KMS-11 (cell line): ENCODE results near the gene FCGBP.

Experiments
- H2AFZ ChIP-seq: fragments of 200-600 bp; sonication (generic); 2 replicates; pipeline ENCODE4 v1.6.1; 2016; ENCODE audit warnings: antibody characterized with exemption, mixed run types, low read depth
- H3K27ac ChIP-seq: fragments of 200-600 bp; sonication (generic); 2 replicates; pipeline ENCODE4 v1.6.1; 2016; ENCODE audit warnings: mild to moderate bottlenecking, mixed run types
- H3K27me3 ChIP-seq: fragments of 200-600 bp; sonication (generic); 2 replicates; pipeline ENCODE4 v1.6.1; 2017; ENCODE audit warnings: mild to moderate bottlenecking, low read depth, mixed run types, moderate library complexity; ENCODE audit not compliant: insufficient read depth
- H3K36me3 ChIP-seq: fragments of 200-600 bp; sonication (generic); 2 replicates; pipeline ENCODE4 v1.6.1; 2017; ENCODE audit warnings: mild to moderate bottlenecking, mixed run types; ENCODE audit not compliant: insufficient read depth
- H3K4me1 ChIP-seq: fragments of 200-600 bp; sonication (generic); 2 replicates; pipeline ENCODE4 v1.6.1; 2016; ENCODE audit warnings: mild to moderate bottlenecking, low read depth, mixed run types; ENCODE audit not compliant: poor library complexity, severe bottlenecking
- H3K4me2 ChIP-seq: fragments of 200-600 bp; sonication (generic); 2 replicates; pipeline ENCODE4 v1.7.0; 2016; ENCODE audit warnings: mild to moderate bottlenecking, mixed run types
- H3K4me3 ChIP-seq: fragments of 200-600 bp; sonication (generic); IDR thresholded peaks from 2 replicates; pipeline ENCODE4 v1.6.1; 2017; ENCODE audit warnings: low read depth, low read length, mixed read lengths; ENCODE audit not compliant: insufficient read depth
- H3K79me2 ChIP-seq: fragments of 200-600 bp; sonication (generic); 2 replicates; pipeline ENCODE4 v1.6.1; 2016; ENCODE audit warnings: low read depth, mixed run types; ENCODE audit not compliant: insufficient read depth
- H3K9ac ChIP-seq: fragments of 200-600 bp; sonication (generic); 2 replicates; pipeline ENCODE4 v1.6.1; 2016; ENCODE audit warnings: mild to moderate bottlenecking, mixed run types
- H4K20me1 ChIP-seq: fragments of 200-600 bp; sonication (generic); 2 replicates; pipeline ENCODE4 v1.6.1; 2016; ENCODE audit warnings: mild to moderate bottlenecking, mixed run types; ENCODE audit not compliant: insufficient read depth
- TF ChIP-seq, protein P1 (sequence below): fragments of 200-600 bp; sonication (generic); conservative IDR thresholded peaks from 2 replicates; pipeline ENCODE4 v1.6.1; 2017; ENCODE audit warnings: low read depth, mild to moderate bottlenecking, antibody characterized with exemption, low read length, moderate library complexity, mixed read lengths

FCGBP gene

DNA sequence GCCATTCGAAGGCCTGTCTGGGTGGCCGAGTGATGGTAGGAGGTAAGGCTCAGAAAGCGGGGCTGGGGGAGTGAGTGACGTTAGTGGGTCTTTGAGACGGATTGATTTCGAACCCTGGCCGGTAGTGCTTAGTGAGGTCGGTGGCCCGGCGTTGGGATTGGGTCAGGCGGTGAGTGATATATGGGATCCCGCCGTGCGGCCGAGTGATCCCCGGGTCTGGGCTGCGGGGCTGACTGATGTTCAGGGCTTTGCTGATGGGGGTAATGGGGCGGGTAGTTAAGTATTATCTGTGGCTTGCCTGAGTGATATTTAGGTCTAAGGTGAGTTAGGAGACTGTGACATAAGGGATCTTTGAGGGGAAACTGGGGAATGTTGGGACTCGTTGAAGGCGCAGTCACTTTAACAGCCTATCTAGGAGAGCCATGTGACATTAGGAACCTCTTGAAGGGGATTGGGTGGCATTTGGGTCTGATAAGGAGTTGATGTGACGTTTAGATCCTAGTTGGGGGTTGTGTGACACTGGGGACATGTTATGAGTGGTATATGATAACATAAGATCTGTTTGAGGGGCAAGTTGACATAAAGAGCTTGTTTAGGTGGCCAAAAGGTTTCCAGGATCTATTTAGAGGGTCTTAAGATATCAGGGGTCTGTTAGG lies 37.1 kb upstream of the FCGBP start:
- H3K36me3 ChIP-seq = peaks cover 7% of the 10 kb centered on the region; the same call in 1 of the 2 replicates
- peak overlapping the region; percentile 82; the same call in 1 of the 2 replicates for H3K27ac ChIP-seq
- H3K4me2 ChIP-seq = peak overlapping the region; percentile 97
- peaks cover 19% of the 10 kb centered on the region for H3K4me1 ChIP-seq
- TF ChIP-seq, protein P1, sequence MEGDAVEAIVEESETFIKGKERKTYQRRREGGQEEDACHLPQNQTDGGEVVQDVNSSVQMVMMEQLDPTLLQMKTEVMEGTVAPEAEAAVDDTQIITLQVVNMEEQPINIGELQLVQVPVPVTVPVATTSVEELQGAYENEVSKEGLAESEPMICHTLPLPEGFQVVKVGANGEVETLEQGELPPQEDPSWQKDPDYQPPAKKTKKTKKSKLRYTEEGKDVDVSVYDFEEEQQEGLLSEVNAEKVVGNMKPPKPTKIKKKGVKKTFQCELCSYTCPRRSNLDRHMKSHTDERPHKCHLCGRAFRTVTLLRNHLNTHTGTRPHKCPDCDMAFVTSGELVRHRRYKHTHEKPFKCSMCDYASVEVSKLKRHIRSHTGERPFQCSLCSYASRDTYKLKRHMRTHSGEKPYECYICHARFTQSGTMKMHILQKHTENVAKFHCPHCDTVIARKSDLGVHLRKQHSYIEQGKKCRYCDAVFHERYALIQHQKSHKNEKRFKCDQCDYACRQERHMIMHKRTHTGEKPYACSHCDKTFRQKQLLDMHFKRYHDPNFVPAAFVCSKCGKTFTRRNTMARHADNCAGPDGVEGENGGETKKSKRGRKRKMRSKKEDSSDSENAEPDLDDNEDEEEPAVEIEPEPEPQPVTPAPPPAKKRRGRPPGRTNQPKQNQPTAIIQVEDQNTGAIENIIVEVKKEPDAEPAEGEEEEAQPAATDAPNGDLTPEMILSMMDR = no peak
- peaks cover 34% of the 10 kb centered on the region for H3K79me2 ChIP-seq
- H3K27me3 ChIP-seq = no peaks in the 10 kb centered on the region
- no peaks in the 10 kb centered on the region for H4K20me1 ChIP-seq
- H3K4me3 ChIP-seq = peak overlapping the region; percentile 30
- peak overlapping the region; percentile 87 for H3K9ac ChIP-seq
- H2AFZ ChIP-seq = peak overlapping the region; percentile 47

DNA sequence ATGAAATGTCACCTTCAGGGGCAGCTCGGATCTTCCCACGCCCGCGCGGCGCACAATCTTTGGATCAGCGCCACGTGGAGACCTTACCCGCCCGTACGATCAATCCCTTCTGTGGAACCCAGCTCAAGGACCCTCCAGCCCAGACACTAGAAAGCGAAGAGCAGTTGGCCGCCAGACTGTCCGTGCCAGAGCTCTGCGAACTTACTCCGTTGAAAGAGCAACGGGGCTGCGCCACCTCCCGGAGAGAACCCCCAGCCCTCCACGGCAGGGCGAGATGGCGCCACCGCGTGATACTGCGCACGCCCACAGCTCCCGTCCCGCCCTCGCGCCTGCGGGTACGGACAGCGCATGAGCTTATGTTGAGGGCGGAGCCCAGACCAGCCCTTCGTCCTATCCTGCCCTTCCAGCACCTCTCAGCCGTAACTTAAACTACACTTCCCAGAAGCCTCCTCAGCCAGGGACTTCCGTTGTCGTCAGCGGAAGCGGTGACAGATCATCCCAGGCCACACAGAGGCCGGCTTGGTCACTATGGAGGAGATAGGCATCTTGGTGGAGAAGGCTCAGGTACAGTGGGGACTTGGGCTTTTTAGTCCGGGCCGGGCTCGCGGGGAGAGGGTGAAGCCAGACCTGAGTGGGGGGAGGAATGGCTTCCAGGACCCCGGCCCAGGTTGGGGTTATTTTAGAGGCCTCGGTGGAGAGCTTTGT lies 36.4 kb upstream of the FCGBP start, which contains the start of gene PSMC4:
TSS of gene PSMC4 (plus strand) at position 491 of the 705 bp plus-strand sequence. CDS start at position 529, 38 bp downstream.
- Histone ChIP-seq H2AFZ (peak within 1 kb of the TSS; percentile 81), H3K27ac (peak within 1 kb of the TSS; percentile 82), H3K36me3 (peaks cover 7% of the 10 kb centered on the region; the same call in 1 of the 2 replicates), H3K4me2 (peak within 1 kb of the TSS; percentile 97), H3K27me3 (no peaks in the 10 kb centered on the region), H3K4me3 (peak within 1 kb of the TSS; percentile 30), H3K79me2 (peaks cover 34% of the 10 kb centered on the region), H3K4me1 (peaks cover 19% of the 10 kb centered on the region), H4K20me1 (no peaks in the 10 kb centered on the region), H3K9ac (peak within 1 kb of the TSS; percentile 87)
- TF ChIP-seq, protein P1 = peak; percentile 59

DNA sequence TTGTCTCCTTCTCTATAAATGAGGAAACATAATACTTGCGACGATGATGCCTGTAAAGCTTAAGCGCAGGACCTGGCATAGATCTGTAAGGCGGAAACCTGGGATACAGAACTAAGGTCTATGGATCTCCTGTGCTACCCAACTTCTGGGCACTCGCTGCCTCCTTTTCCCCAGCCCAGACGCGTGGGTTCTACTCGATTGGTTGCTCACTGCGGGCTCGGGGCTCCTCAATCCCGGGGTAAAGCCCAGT lies 35.9 kb upstream of the FCGBP start:
- Histone ChIP-seq H3K27ac (peak overlapping the region; percentile 82), H3K4me1 (peaks cover 19% of the 10 kb centered on the region), H3K4me3 (peak overlapping the region; percentile 9), H4K20me1 (no peaks in the 10 kb centered on the region), H2AFZ (peak overlapping the region; percentile 81), H3K79me2 (peaks cover 34% of the 10 kb centered on the region), H3K27me3 (no peaks in the 10 kb centered on the region), H3K36me3 (peaks cover 7% of the 10 kb centered on the region; the same call in 1 of the 2 replicates), H3K4me2 (peak overlapping the region; percentile 91), H3K9ac (peak overlapping the region; percentile 87)
- TF ChIP-seq, protein P1 = no peak

DNA sequence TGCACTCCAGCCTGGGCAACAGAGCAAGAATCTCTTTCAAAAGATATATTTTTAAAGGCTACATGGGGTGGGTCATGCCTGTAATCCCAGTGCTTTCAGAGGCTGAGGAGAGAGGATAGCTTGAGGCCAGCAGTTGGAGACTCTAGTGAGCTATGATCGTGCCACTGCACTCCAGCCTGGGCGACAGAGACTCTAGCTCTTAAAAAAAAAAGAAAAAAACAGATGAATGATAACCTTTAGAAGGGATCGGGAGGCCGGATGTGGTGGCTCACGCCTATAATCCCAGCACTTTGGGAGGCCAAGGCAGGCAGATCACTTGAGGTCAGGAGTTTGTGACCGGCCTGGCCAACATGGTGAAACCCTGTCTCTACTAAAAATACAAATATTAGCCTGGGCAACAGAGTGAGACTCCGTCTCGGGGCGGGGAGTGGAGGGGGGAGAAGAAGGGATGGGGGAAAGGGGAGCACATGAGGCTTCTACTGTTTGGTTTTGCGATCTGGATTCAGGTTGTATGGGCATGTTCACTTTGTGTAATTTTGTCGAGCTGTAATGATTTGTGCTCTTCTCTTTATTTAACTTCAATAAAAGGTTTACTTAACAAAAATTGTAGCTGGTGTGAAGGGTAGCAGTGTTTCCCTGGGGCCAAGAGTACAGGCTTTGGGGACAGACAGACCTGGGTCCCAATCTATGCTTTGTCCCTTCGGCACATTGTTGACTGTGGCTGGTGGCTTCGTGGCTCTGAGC lies 35.4 kb upstream of the FCGBP start:
- Histone ChIP-seq H3K27me3 (no peaks in the 10 kb centered on the region), H3K9ac (peak overlapping the region; percentile 87), H3K4me3 (peak overlapping the region; percentile 9), H4K20me1 (no peaks in the 10 kb centered on the region), H3K36me3 (peaks cover 6% of the 10 kb centered on the region; the same call in 1 of the 2 replicates), H3K4me1 (peaks cover 19% of the 10 kb centered on the region), H3K4me2 (peak overlapping the region; percentile 91), H2AFZ (peak overlapping the region; percentile 81), H3K27ac (peak overlapping the region; percentile 82), H3K79me2 (peaks cover 34% of the 10 kb centered on the region)
- TF ChIP-seq, protein P1 = no peak
